Head of caudate nucleus (tissue), 42 donors: ENCODE data around the gene FSTL3.
"Not testable (repeated sequence)": the region's sequence is repeated elsewhere in the genome, so short reads cannot be mapped to it uniquely, and the experiment has no call there.

Experiments used
- DNase-seq, 42 donors: peaks; one replicate each; pipeline versions ENCODE4 v3.0.0 to v3.0.0-alpha.2; 2020 to 2021; ENCODE audit warnings: mixed read lengths in 7 of 42
- intact Hi-C: fragments of 100-400 bp; cut with DNase I; formaldehyde crosslinking; loops from one replicate; pipeline ENCODE4 v1.15.0; 2022

FSTL3 gene

GRCh38 chr19:698529-698928 lies 22.3 kb downstream of the FSTL3 start:
- intact Hi-C loops = not testable (repeated sequence)

GRCh38 chr19:699885-700284 lies 23.7 kb downstream of the FSTL3 start:
- DNase-seq, intact Hi-C loops: not testable (repeated sequence)

More at GRCh38 chr19:698529-698928, 22.3 kb downstream of the FSTL3 start:
- not testable (repeated sequence) for DNase-seq

GRCh38 chr19:702847-703246 lies 26.7 kb downstream of the FSTL3 start:
- DNase-seq, intact Hi-C loops: not testable (repeated sequence)

- intact Hi-C loops = no loop called here
- DNase-seq = no peak
These were observed 27.1 kb downstream of the FSTL3 start for GRCh38 chr19:703329-703650.

- DNase-seq = peak in 37 of 42 donors; percentile 36 to 80 (median 66)
- intact Hi-C loops = no loop called here
These were observed 27.7 kb downstream of the FSTL3 start for GRCh38 chr19:703651-704446.

GRCh38 chr19:704447-704741 lies 28.2 kb downstream of the FSTL3 start:
- DNase-seq = peak in 4 of 42 donors; percentile 14 to 45 (median 26)
- intact Hi-C loops = no loop called here

GRCh38 chr19:708154-709143 lies 32.3 kb downstream of the FSTL3 start, which contains the start of gene PALM:
Gene PALM, plus strand, starts transcription at chr19:708935. Its CDS starts 212 bp downstream, at chr19:709147.
- intact Hi-C loops = no loop called here
- DNase-seq = peak in 32 of 42 donors; percentile 15 to 69 (median 47)

- no peak for DNase-seq
- intact Hi-C loops = no loop called here
These were observed 33.2 kb downstream of the FSTL3 start for GRCh38 chr19:709196-709964.

- DNase-seq = peak in 29 of 42 donors; percentile 13 to 69 (median 48)
- intact Hi-C loops = no loop called here
These were observed 33.9 kb downstream of the FSTL3 start for GRCh38 chr19:709965-710571.

GRCh38 chr19:710767-711166 lies 34.6 kb downstream of the FSTL3 start:
- intact Hi-C loops = no loop called here

GRCh38 chr19:711254-711653 lies 35.1 kb downstream of the FSTL3 start:
- intact Hi-C loops = no loop called here

More at GRCh38 chr19:710767-711166, 34.6 kb downstream of the FSTL3 start:
- peak in 7 of 42 donors; percentile 14 to 38 (median 20) for DNase-seq

GRCh38 chr19:715347-715746 lies 39.2 kb downstream of the FSTL3 start:
- intact Hi-C loops = no loop called here
- DNase-seq = no peak

More at GRCh38 chr19:711254-711653, 35.1 kb downstream of the FSTL3 start:
- no peak for DNase-seq

GRCh38 chr19:718251-718951 lies 42.2 kb downstream of the FSTL3 start:
- peak in 15 of 42 donors; percentile 10 to 58 (median 33) for DNase-seq
- intact Hi-C loops = no loop called here

GRCh38 chr19:718991-719512 lies 42.9 kb downstream of the FSTL3 start:
- intact Hi-C loops = no loop called here
- DNase-seq = peak in 41 of 42 donors; percentile 17 to 88 (median 66)

GRCh38 chr19:719636-720344 lies 43.6 kb downstream of the FSTL3 start:
- intact Hi-C loops = no loop called here
- peak in 41 of 42 donors; percentile 20 to 83 (median 66) for DNase-seq

- intact Hi-C loops = no loop called here
- DNase-seq = peak in 39 of 42 donors; percentile 33 to 85 (median 65)
These were observed 44.4 kb downstream of the FSTL3 start for GRCh38 chr19:720345-721160.
